K562 (cell line): ENCODE measurements around the gene CS. TPM values are rescaled to one million over a fixed set of nuclear protein-coding genes. Genes with fewer than 3 reads are reported as not detected.

Source experiments
- FOS ChIP-seq: IDR thresholded peaks from 3 replicates; pipeline ENCODE4 v1.6.1; 2011; ENCODE audit not compliant: insufficient read length; ENCODE audit errors: extremely low read depth
- GATA2 ChIP-seq: sonication (generic); formaldehyde crosslinking; IDR thresholded peaks from 2 replicates; pipeline ENCODE4 v1.4.0; 2020; ENCODE audit warnings: mild to moderate bottlenecking, missing genetic modification reagents
- HEY1 ChIP-seq: fragments of 250-450 bp; sonication (Bioruptor Pico); IDR thresholded peaks from 2 replicates; pipeline ENCODE4 v1.5.0; 2020; ENCODE audit warnings: mild to moderate bottlenecking, moderate library complexity, borderline replicate concordance
- KLF16 ChIP-seq: IDR thresholded peaks from 2 replicates; pipeline ENCODE4 v1.6.1; 2016; ENCODE audit warnings: antibody characterized with exemption
- NCOA1 ChIP-seq: fragments of 450-650 bp; IDR thresholded peaks from 2 replicates; pipeline ENCODE4 v1.6.1; 2016; ENCODE audit warnings: low read depth
- ZNF668 ChIP-seq: fragments of 250-450 bp; sonication (Bioruptor Pico); IDR thresholded peaks from 2 replicates; pipeline ENCODE4 v1.8.0; 2022; ENCODE audit warnings: mild to moderate bottlenecking, inconsistent platforms
- polyA plus RNA-seq, 8 experiments: library from polyadenylated mRNA; depleted of rRNA in 4 of 8; stranded (reverse) in 5 of 8; unstranded in 3 of 8; fragments of >200 nt; fragmentation: Nextera tagmentation in 2 of 8; fragmentation: Illumina TruSeq in 1 of 8; extraction: Ambion mirVana in 2 of 8; extraction: Trizol in 1 of 8; gene quantifications; 2 replicates each; pipeline versions ENCODE4 v1.2.1 to v1.2.3, GENCODE V29; 2011 to 2014; ENCODE audit warnings: inconsistent platforms in 1 of 8, missing spikeins in 1 of 8
- total RNA-seq, 7 experiments: library from RNA; depleted of rRNA in 6 of 7; stranded (reverse); fragments of >200 nt in 6 of 7; fragmentation: Illumina TruSeq in 2 of 7; extraction: Trizol in 2 of 7; gene quantifications; 2 replicates each; pipeline versions ENCODE4 v1.2.1 to v1.2.3, GENCODE V29; 2011 to 2021; ENCODE audit warnings: low replicate concordance in 1 of 7
- TF ChIP-seq, protein P1 (sequence below): fragments of 250-450 bp; sonication (Bioruptor Pico); IDR thresholded peaks from 2 replicates; pipeline ENCODE4 v1.4.0; 2020; ENCODE audit warnings: mild to moderate bottlenecking
- TF ChIP-seq, protein P2 (sequence below): fragments of 250-450 bp; sonication (Bioruptor Pico); IDR thresholded peaks from 2 replicates; pipeline ENCODE4 v1.4.0; 2020; ENCODE audit warnings: mild to moderate bottlenecking, moderate library complexity

Gene CS
- total and polyA plus RNA-seq, 9 of the 15 experiments (the other 6 are each of a cell fraction or from before 2014, with no cell fraction given), result 99.9 to 390 (median 149) TPM

DNA sequence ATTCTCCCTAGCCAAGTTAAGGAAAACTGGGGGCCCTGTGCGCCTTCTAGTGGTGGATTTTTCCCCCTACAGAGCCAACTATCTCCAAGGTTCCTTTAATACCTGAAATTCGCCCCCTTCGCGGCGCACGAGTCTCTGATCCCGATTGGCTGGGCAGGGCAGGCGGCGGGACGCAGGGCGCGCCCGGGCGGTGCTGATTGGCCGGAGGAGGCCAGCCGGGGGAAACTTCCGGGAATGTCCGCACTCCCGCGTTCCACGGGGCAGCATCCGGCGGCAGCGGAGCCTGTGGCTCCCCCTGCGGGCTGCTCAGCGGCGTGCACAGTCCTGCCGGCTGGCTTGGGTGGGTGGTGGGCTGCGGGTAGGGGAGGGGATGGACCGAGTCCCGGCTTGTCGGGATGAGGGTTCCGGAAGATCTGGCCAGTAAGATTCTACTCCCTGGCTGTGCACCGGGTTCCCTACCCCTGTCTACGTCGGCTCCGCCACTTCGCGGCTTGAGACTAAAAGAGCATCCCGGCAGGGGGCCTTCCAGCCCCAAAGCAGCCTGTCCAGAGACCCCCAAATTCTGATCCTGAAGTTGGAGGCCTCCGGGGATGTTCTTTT is 75.9 kb downstream of the CS start, which contains the start of gene NABP2 (continued):
- TF ChIP-seq, protein P1, sequence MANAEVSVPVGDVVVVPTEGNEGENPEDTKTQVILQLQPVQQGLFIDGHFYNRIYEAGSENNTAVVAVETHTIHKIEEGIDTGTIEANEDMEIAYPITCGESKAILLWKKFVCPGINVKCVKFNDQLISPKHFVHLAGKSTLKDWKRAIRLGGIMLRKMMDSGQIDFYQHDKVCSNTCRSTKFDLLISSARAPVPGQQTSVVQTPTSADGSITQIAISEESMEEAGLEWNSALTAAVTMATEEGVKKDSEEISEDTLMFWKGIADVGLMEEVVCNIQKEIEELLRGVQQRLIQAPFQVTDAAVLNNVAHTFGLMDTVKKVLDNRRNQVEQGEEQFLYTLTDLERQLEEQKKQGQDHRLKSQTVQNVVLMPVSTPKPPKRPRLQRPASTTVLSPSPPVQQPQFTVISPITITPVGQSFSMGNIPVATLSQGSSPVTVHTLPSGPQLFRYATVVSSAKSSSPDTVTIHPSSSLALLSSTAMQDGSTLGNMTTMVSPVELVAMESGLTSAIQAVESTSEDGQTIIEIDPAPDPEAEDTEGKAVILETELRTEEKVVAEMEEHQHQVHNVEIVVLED (CRISPR knock-in tag), result peak; percentile 79
- TF ChIP-seq HEY1, result no peak
- TF ChIP-seq, protein P2, sequence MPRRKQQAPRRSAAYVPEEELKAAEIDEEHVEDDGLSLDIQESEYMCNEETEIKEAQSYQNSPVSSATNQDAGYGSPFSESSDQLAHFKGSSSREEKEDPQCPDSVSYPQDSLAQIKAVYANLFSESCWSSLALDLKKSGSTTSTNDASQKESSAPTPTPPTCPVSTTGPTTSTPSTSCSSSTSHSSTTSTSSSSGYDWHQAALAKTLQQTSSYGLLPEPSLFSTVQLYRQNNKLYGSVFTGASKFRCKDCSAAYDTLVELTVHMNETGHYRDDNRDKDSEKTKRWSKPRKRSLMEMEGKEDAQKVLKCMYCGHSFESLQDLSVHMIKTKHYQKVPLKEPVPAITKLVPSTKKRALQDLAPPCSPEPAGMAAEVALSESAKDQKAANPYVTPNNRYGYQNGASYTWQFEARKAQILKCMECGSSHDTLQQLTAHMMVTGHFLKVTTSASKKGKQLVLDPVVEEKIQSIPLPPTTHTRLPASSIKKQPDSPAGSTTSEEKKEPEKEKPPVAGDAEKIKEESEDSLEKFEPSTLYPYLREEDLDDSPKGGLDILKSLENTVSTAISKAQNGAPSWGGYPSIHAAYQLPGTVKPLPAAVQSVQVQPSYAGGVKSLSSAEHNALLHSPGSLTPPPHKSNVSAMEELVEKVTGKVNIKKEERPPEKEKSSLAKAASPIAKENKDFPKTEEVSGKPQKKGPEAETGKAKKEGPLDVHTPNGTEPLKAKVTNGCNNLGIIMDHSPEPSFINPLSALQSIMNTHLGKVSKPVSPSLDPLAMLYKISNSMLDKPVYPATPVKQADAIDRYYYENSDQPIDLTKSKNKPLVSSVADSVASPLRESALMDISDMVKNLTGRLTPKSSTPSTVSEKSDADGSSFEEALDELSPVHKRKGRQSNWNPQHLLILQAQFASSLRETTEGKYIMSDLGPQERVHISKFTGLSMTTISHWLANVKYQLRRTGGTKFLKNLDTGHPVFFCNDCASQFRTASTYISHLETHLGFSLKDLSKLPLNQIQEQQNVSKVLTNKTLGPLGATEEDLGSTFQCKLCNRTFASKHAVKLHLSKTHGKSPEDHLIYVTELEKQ, result no peak
- TF ChIP-seq KLF16, result peak; percentile 75
- no peak; the same call in 1 of the 2 replicates for TF ChIP-seq NCOA1
- TF ChIP-seq FOS, result peak; percentile 86
- TF ChIP-seq GATA2 (CRISPR knock-in tag), result no peak
- no peak for TF ChIP-seq ZNF668 (CRISPR knock-in tag)
